Panc1 (cell line): ENCODE data around the gene ARMC5.

Source experiments
- POLR2AphosphoS5 ChIP-seq: IDR thresholded peaks from 2 replicates; pipeline ENCODE4 v1.6.1; 2012; ENCODE audit warnings: mild to moderate bottlenecking, low read depth, low read length, moderate library complexity
- SIN3A ChIP-seq: IDR thresholded peaks from 2 replicates; pipeline ENCODE4 v1.6.1; 2012; ENCODE audit warnings: low read depth, mild to moderate bottlenecking, low read length, moderate library complexity, borderline replicate concordance; ENCODE audit not compliant: insufficient read depth
- TCF7L2 ChIP-seq: IDR thresholded peaks from 2 replicates; pipeline ENCODE4 v1.6.1; 2011; ENCODE audit warnings: mild to moderate bottlenecking, low read depth, low read length, inconsistent platforms
- TF ChIP-seq, protein P1 (sequence below): fragments of 450-650 bp; IDR thresholded peaks from 2 replicates; pipeline ENCODE4 v1.5.1; 2017; ENCODE audit warnings: mild to moderate bottlenecking
- TF ChIP-seq, protein P2 (sequence below), 2 experiments: IDR thresholded peaks; 2 replicates each; pipeline ENCODE4 v1.6.1; 2011 to 2012; ENCODE audit warnings: low read depth in 2 of 2, control low read depth in 1 of 2, low read length in 1 of 2, mild to moderate bottlenecking in 1 of 2, moderate library complexity in 1 of 2; ENCODE audit not compliant: insufficient read depth in 1 of 2

DNA sequence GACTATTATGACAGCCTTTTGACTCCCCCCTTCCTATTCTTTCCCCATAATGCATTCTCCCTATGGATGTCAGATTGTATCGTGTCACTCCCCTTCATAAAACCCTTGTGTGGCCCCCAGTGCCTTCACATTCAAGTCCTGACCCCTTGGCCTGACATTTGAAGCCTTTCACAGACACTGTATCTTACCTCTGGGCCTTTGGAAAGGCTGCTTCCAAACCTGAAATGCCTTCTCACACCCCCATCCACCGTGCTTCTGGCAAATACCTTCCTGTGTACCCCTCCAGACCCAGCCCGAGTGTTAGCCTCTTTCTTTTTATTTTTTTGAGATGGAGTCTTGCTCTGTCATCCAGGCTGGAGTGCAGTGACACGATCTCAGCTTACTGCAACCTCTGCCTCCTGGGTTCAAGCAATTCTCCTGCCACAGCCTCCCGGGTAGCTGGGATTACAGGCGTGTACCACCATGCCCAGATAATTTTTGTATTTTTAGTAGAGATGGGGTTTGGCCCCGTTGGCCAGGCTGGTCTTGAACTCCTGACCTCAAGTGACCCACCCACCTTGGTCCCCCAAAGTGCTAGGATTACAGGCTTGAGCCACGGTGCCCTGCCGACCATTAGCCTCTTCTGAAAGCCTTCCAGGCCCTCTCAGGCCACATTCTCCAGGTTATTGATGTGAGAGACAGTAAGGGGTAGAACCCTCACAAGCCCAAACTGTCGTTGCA is 2.1 kb downstream of the ARMC5 start:
- TF ChIP-seq, protein P1, sequence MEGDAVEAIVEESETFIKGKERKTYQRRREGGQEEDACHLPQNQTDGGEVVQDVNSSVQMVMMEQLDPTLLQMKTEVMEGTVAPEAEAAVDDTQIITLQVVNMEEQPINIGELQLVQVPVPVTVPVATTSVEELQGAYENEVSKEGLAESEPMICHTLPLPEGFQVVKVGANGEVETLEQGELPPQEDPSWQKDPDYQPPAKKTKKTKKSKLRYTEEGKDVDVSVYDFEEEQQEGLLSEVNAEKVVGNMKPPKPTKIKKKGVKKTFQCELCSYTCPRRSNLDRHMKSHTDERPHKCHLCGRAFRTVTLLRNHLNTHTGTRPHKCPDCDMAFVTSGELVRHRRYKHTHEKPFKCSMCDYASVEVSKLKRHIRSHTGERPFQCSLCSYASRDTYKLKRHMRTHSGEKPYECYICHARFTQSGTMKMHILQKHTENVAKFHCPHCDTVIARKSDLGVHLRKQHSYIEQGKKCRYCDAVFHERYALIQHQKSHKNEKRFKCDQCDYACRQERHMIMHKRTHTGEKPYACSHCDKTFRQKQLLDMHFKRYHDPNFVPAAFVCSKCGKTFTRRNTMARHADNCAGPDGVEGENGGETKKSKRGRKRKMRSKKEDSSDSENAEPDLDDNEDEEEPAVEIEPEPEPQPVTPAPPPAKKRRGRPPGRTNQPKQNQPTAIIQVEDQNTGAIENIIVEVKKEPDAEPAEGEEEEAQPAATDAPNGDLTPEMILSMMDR = no peak
- no peak for TF ChIP-seq POLR2AphosphoS5
- TF ChIP-seq, protein P2, sequence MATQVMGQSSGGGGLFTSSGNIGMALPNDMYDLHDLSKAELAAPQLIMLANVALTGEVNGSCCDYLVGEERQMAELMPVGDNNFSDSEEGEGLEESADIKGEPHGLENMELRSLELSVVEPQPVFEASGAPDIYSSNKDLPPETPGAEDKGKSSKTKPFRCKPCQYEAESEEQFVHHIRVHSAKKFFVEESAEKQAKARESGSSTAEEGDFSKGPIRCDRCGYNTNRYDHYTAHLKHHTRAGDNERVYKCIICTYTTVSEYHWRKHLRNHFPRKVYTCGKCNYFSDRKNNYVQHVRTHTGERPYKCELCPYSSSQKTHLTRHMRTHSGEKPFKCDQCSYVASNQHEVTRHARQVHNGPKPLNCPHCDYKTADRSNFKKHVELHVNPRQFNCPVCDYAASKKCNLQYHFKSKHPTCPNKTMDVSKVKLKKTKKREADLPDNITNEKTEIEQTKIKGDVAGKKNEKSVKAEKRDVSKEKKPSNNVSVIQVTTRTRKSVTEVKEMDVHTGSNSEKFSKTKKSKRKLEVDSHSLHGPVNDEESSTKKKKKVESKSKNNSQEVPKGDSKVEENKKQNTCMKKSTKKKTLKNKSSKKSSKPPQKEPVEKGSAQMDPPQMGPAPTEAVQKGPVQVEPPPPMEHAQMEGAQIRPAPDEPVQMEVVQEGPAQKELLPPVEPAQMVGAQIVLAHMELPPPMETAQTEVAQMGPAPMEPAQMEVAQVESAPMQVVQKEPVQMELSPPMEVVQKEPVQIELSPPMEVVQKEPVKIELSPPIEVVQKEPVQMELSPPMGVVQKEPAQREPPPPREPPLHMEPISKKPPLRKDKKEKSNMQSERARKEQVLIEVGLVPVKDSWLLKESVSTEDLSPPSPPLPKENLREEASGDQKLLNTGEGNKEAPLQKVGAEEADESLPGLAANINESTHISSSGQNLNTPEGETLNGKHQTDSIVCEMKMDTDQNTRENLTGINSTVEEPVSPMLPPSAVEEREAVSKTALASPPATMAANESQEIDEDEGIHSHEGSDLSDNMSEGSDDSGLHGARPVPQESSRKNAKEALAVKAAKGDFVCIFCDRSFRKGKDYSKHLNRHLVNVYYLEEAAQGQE (IDR thresholded peaks at IDR 0.05; ENCODE audit: insufficient read depth in 1 of 2, low read depth in 2 of 2, low read length in 1 of 2) = no peak
- TF ChIP-seq TCF7L2 = no peak
- no peak for TF ChIP-seq SIN3A
